ENCODE measurements around the gene TP53I13. TPM values are rescaled to one million over a fixed set of nuclear protein-coding genes. Genes with fewer than 3 reads are reported as not detected.
A peak's percentile ranks its signal among the peaks of the same experiment; 100 is the strongest.

Gene TP53I13
- total RNA-seq, 4 donors from 2014 or later: 119 to 188 (median 152) TPM

GRCh38 chr17:29603109-29603674 lies 34.7 kb downstream of the TP53I13 start:
- no peak for DNase-seq (ENCODE audit: low spot score in 2 of 2)
- 77 to 85% methylated on average over 6 of the region's 6 CpGs for WGBS, 2 donors

GRCh38 chr17:29607557-29608195 lies 39.2 kb downstream of the TP53I13 start:
- Histone ChIP-seq H3K27ac (no peak overlapping the region), H3K36me3 (peaks cover 0 to 34% (median 0%) of the 10 kb centered on the region in 3 donors), H3K4me1 (peaks cover 0 to 9% (median 0%) of the 10 kb centered on the region in 4 donors), H3K27me3 (no peaks in the 10 kb centered on the region), H3K4me3 (no peak overlapping the region), H3K9me3 (no peaks in the 10 kb centered on the region)
- WGBS, 2 donors: 91 to 93% methylated on average over 26 to 28 of the region's 29 CpGs
- TF ChIP-seq POLR2A (IDR thresholded peaks at IDR 0.05) (no peak), EP300 (IDR thresholded peaks at IDR 0.05) (no peak)
- TF ChIP-seq, protein P1, sequence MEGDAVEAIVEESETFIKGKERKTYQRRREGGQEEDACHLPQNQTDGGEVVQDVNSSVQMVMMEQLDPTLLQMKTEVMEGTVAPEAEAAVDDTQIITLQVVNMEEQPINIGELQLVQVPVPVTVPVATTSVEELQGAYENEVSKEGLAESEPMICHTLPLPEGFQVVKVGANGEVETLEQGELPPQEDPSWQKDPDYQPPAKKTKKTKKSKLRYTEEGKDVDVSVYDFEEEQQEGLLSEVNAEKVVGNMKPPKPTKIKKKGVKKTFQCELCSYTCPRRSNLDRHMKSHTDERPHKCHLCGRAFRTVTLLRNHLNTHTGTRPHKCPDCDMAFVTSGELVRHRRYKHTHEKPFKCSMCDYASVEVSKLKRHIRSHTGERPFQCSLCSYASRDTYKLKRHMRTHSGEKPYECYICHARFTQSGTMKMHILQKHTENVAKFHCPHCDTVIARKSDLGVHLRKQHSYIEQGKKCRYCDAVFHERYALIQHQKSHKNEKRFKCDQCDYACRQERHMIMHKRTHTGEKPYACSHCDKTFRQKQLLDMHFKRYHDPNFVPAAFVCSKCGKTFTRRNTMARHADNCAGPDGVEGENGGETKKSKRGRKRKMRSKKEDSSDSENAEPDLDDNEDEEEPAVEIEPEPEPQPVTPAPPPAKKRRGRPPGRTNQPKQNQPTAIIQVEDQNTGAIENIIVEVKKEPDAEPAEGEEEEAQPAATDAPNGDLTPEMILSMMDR (IDR thresholded peaks at IDR 0.05): no peak
- no peak for DNase-seq (ENCODE audit: low spot score in 2 of 2)

More at GRCh38 chr17:29603109-29603674, 34.7 kb downstream of the TP53I13 start:
- Histone ChIP-seq H3K36me3 (peaks cover 0 to 7% (median 0%) of the 10 kb centered on the region in 3 donors), H3K27ac (peak overlapping the region in 1 of 4 donors; percentile 50), H3K4me3 (no peak overlapping the region), H3K9me3 (no peaks in the 10 kb centered on the region), H3K4me1 (peaks cover 0 to 12% (median 0%) of the 10 kb centered on the region in 4 donors), H3K27me3 (no peaks in the 10 kb centered on the region)
- TF ChIP-seq, protein P1 (IDR thresholded peaks at IDR 0.05): no peak
- TF ChIP-seq POLR2A (IDR thresholded peaks at IDR 0.05): no peak
- TF ChIP-seq EP300 (IDR thresholded peaks at IDR 0.05): no peak

DNA sequence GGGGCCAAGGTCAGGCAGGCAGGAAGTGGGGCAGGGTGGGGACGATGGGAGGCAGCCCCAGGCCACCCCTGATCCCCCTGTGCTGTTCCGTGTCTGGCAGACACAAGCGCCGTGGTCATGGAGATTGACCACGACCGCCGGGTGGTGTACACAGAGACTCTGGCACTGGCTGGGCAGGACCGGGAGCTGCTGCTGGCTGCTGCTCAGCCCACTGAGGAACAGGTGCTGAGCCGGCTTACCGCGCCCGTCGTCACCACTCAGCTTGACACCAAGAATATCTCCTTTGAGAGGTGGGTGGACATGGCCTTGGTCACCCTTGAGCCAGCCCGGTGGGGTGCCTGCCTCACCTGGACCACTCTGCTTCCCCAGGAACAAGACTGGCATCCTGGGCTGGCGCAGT lies 40.5 kb downstream of the TP53I13 start:
- no peak for DNase-seq (ENCODE audit: low spot score in 2 of 2)
- TF ChIP-seq EP300 (IDR thresholded peaks at IDR 0.05): no peak
- no peak for TF ChIP-seq POLR2A (IDR thresholded peaks at IDR 0.05)
- TF ChIP-seq, protein P1 (IDR thresholded peaks at IDR 0.05): no peak
- H3K4me1 ChIP-seq: peaks cover 0 to 12% (median 8%) of the 10 kb centered on the region in 4 donors
- H3K27me3 ChIP-seq: no peaks in the 10 kb centered on the region
- no peak overlapping the region for H3K27ac ChIP-seq
- no peak overlapping the region for H3K4me3 ChIP-seq
- peaks cover 0 to 37% (median 0%) of the 10 kb centered on the region in 3 donors for H3K36me3 ChIP-seq
- 82 to 85% methylated on average over 6 to 15 of the region's 15 CpGs for WGBS, 2 donors
- H3K9me3 ChIP-seq: no peaks in the 10 kb centered on the region

GRCh38 chr17:29610395-29610794 lies 41.9 kb downstream of the TP53I13 start:
- peaks cover 0 to 26% (median 22%) of the 10 kb centered on the region in 4 donors for H3K4me1 ChIP-seq
- no peak overlapping the region for H3K27ac ChIP-seq
- 63 to 82% methylated on average over 3 of the region's 3 CpGs for WGBS, 2 donors
- no peaks in the 10 kb centered on the region for H3K27me3 ChIP-seq
- no peak overlapping the region for H3K4me3 ChIP-seq
- TF ChIP-seq POLR2A (IDR thresholded peaks at IDR 0.05): no peak
- TF ChIP-seq, protein P1 (IDR thresholded peaks at IDR 0.05): no peak
- TF ChIP-seq EP300 (IDR thresholded peaks at IDR 0.05): no peak
- no peak for DNase-seq (ENCODE audit: low spot score in 2 of 2)
- peaks cover 0 to 37% (median 0%) of the 10 kb centered on the region in 3 donors for H3K36me3 ChIP-seq
- no peaks in the 10 kb centered on the region for H3K9me3 ChIP-seq

All from tibial nerve (tissue), 4 donors.